NCI-H526 (cell line): ENCODE results near the gene CNFN.

Experiments used
- DNase-seq, 2 experiments: peaks; one replicate each; lab custom pipeline; 2025; lab: John Stamatoyannopoulos, UW

The CNFN gene

DNA sequence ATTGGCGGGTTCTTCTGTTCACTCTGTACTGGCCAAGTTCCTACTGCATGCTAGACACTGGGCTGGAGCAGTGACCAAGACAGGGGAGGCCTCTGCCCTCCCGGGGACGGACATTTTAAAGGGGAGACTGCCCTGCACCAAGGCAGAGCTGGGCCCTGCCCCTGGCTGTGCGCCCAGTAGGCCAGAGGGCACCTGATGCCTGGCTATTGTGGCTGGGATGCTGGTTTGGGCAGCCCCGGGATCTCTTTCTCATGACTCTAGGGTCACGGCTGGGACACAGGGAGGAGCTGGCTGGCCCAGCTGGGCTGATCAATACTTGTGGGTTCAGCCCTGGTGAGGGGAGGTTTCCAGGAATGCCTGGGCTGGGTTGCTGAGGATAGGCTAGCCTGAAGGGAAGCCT lies 19.4 kb upstream of the CNFN start:
- DNase-seq, result no peak

DNA sequence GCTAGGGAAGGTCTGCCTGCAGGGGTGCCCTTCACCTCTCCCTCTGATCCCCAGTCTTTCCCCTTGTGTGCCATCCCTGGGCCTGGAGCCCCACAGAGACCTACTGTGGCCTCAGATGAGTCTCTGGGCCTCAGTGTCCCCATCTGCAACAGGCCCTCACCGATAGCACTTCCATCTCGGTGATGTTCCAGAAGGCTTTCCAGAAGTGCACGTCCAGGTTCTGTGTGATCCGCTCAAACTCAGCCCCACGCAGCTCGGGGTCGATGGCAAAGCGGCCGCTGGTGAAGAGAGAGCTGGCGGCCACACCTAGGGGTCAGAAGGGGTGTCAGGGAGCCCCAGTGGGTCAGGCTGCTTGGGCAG lies 17.7 kb upstream of the CNFN start:
- DNase-seq, result no peak

DNA sequence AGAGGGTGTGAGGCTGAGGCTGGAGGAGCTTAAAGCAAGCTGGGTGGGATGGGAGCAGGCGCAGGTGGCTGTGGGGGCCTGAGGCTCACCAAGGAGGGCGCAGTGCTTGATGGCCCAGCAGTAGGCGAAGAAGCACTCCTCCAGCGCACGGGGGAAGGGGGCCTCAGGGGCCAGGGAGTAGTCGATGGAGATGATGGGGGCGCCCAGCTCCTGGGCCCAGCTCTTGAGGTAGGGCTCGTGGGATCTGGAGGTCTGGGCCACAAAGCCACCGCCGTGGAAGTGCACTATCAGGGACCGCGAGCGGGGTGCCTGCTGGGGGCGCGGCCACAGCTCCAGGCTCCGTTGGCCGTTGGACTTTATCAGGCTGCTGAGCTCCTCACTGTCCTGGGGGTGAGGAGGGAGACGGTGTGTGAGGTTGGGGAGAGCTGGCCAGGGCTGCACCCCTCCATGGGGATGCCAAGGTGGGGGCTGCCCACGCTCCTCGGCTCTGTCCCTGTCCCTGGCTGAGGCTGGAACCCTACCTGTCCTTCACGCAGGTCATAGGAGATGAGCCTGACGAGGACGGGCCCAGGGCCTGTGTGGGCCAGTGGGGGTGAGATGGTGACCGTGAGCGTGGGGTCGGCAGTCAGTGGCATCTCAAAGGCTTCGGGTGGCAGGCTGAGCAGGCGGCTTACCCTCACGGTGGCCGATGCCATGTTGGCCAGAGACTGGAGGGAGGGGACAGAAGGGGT lies 17.2 kb upstream of the CNFN start:
- DNase-seq, result no peak

DNA sequence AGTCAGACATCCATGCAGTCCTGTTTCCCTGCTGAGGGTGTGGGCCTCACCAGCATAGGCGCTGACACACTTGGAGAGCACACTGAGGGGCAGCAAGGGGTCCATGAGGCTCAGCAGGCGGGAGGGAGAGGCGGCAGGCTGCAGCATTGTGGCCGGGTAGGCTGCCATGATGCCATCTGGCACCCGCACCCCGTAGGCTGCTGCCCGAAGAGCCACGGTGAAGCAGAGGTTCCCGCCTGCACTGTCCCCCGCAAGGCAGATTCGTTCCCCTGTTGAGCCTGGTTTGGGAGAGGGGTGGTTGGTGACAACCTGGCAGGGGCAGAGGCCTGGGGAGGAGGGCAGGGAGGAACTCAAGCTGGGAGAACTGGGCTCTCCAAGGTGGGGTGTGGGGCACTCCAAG lies 16.0 kb upstream of the CNFN start:
- DNase-seq, result no peak

DNA sequence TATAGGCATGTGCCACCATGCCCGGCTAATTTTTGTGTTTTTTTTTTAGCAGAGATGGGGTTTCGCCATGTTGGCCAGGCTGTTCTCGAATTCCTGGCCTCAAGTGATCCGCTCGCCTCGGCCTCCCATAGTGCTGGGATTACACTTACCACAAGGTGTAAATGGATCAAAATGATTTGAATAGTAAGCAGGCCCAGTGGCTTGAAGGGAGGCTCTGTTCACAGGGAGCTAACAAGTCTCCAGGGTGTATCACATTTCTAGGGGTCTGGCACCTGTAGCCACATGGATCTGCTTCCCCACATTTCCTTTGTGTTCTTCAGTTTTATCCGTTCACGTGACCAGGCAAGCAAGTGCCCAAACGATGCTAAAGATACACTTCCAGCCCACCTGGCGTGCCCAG lies 13.5 kb upstream of the CNFN start:
- peak; percentile 79 to 85 for DNase-seq

DNA sequence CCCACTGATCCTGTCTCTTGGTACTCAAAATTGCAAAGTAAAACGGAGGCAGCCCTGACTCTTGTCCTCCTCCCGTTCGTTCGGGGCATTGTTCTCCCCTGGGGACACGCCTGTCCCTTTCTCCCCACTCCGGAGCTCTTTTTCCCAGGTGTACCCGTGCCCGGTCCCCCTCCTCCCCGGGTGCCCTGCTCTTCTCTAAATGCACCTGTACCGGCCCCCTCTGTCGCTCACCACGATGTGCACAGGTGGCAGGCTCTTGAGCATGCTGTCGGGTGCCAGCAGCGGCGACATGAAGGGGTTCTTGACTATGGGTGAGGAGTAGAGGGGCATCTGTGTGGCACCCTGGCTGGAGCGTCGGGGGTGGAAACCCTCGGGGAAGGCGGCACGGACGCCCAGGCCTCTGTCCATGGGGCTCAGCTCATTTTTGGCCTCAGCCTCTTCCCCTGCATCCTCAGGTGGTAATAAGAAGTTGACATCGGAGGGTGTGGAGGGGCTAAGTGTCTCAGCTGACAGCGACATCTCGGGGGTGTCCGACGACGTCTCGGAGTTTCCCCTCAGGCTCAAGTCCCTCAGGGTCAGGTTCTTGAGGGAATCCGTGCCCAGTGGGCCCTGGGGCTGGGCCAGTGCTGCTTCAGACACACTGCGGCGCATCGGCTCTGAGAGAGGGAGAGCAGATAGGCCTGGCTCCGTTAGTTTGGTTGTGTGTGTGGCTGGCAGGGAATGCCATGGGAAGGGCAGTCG lies 12.4 kb upstream of the CNFN start:
- DNase-seq, result peak in 1 of 2 experiments; percentile 39

DNA sequence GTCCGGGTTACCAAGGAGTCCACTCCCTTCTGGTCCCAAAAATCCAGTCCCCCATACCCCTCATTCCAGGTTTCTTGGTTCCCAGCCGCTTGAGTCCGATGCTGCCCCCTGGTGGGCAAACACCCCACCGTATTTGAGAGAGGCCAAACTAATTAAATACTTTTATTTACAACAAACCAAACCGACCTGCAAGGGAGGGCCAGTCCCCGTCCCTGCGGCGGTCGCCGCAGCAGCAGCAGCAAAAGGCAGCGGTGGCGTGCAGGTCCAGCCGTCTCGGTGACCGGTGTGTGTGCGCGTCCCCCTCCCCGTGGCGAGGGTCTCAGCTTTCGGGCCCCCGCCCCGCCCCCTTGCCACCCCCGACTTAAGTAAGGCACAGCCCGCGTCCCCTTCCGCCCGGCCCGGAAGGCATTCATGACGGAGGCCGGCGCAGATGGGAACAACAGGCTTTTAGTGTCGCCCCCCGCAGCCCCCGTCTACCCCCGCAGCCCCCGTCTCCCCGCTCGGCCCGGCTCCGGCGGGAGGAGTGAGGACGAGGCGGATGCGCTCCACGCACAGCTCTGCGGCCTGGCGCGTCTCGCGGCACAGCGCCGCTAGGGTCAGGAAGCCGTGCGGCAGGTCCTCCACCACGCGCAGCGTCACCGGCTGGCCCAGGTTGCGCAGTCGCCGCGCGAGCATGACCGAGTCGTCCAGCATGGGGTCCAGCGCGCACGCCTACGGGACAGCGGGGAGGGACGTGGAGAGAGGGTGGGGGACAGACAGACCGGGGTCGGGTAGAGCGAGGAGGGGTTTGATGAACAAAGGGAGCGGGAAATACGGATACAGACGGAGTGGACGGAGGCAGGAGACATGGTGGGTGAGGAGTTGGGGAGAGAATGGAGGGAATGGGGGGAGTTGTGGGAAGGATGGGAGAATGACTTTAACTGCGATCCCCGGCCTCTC lies 11.5 kb upstream of the CNFN start:
- peak; percentile 75 to 90 for DNase-seq

DNA sequence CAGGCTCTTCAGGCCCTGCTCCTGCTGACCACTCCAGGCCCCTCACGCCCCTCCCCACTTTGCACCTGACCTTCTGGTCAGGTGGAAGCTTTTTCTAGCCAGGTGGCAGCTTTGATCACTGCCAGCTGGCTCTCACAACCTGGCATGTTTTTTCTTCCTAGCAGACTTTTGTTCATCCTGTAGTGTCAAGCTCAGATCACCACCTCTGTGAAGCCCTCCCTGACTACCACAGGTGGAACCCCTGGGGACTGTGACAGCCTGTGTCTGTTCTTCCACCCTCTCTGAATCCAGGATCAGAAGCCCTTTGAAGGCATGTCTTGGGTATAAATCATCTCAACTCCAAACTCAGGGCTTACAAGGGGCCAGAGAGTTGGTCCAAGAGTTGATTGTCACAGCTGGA lies 10.3 kb upstream of the CNFN start:
- DNase-seq, result no peak

DNA sequence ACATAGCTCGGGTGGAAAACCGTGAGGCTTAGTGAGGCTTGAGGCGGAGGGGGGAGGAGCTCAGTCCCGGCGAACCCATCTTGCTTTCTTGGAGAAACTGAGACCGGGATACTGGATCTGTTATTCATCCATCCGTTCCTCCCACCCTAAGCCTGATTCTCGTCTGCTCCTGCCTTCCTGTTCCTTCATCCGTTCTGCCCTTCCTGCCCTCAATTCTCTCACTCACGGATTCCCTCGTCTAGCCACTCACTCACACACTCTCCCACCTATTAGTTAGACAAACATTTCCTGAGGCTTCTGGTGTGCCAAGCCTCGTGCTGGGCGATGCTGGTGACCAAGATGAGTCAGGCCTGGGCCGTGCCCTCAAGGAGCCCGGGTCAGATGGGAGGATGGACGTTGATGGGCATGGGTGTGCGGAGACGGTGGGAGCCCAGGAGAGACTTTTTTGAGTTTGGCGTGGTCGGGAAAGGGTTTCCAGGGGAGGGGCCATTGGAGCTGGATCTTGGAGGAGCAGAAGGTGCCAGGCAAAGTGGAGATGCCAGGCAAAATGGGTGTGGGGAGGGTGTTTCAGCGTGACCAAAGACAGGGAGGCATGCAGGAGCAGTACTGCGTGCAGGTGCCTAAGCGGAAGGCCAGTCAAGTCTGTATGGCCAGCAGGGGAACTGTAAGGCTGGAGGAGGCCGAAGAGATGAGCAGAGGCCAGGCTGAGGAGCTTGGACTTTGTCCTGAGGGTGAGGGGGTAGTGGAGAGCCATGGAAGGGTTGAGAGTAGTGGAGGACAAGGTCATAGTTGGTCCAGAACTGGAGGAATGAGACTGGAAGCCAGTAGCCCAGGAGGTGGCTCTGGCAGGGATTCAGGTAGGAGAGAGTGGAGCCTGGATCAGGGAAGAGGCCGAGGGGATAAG lies 7.4 kb upstream of the CNFN start:
- no peak for DNase-seq

DNA sequence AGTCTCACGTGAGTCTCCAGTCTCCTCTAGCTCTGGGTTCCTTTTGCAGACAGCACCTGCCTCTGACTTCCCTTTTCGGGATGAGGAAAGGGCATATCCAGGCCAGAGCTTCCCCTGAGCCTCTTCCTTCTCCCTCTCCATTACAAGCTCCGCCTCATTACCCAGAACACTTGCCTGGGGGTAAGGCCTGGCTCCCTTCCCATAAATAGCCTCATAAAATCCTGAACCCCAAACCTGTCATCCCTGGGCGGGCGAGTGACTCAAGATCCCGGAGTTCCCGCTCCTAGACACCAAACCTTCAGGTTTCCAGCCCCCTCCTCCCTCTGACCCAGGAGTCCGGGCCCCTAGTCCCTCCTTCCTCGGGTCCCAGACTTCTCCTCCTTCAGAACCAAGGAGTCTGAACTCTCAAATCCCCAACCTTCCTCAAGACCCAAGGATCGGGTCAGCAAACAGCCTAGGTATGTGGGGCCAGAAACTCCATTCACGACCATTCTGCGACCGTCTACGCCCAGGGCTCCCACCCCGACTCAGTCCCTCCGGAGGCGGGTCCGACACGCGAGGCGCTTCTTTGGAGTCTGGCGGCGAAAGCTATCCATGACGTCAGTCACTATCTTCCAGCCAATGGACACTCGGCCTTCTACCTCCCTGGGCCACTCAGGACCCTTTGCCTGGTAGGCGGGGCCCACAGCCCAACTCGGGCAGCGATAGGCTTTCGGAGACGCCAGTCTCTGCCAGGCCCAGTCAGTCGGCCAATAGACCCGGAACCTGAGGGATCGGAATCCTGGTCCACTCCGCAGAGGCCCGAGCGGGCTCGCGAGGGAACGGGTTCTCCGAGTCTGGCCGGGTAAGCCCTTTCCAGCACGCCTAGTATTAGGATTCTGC lies 6.5 kb upstream of the CNFN start:
- peak; percentile 99 for DNase-seq

DNA sequence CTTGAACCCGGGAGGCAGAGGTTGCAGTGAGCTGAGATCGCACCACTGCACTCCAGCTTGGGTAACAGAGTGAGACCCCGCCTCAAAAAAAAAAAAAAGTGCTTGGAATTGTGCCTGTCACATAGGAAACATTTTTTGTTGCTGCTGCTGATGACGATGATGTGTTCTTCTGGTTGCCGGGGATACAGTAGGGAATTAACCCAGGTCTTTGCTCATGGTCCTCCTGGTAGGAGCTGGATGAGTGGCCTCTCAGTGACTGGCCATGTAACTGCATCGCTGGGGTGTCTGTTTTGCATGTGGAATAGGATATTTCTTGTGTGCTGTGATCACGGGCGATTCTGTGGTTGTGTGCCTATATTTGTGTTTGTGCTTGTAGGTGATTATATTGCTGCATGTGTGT lies 4.7 kb upstream of the CNFN start:
- no peak for DNase-seq

DNA sequence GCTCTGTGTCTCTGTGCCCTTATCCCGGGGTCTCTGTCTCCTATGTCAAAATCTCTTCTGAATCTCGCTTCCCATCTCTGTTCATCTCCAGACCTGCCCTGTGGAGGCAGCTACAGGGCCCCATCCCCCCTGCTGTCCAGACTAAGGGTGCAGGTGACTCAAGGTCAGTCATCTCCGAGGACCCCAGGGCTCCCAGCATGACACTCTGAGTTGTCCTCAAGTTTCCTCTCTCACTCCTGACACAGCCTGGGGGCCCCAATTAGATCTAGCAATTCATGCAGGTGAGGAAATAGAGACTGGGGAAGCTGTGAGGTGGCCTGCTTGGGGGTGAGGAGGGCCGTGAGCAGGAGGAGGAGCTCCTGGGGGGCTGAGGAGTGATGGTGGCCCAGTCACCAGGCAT lies 2.1 kb upstream of the CNFN start:
- no peak for DNase-seq

DNA sequence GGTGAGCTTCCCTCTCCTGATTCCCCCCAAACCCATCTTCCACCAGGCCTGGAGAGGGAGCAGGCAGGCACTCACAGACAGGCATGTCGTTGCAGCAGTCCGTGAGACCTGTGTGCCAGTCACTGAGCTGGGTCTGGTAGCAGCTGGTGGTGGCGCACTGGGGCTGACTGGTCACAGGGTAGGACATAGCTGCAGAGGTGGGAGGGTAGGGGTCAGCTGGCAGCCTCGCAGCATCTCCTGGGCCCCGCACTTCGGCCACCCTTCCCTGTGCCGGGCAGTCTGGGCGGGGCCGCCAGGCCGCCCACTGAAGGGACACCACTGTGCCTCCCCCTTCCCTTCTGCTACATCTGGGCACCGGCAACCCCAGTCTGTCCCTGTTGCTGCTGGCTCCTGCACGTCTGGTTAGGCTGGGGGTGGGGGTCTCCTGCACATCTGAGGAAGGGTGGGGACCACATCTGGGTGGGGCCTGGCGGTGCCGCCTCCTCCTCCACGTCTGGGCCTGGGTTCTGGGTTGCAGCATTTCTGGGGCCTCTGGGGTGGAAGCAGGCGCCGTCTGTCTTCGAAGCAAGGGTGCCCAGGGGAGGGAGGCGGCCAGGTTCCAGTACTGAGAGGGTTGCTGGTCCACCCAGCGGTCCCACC lies 1.1 kb downstream of the CNFN start:
- no peak for DNase-seq

DNA sequence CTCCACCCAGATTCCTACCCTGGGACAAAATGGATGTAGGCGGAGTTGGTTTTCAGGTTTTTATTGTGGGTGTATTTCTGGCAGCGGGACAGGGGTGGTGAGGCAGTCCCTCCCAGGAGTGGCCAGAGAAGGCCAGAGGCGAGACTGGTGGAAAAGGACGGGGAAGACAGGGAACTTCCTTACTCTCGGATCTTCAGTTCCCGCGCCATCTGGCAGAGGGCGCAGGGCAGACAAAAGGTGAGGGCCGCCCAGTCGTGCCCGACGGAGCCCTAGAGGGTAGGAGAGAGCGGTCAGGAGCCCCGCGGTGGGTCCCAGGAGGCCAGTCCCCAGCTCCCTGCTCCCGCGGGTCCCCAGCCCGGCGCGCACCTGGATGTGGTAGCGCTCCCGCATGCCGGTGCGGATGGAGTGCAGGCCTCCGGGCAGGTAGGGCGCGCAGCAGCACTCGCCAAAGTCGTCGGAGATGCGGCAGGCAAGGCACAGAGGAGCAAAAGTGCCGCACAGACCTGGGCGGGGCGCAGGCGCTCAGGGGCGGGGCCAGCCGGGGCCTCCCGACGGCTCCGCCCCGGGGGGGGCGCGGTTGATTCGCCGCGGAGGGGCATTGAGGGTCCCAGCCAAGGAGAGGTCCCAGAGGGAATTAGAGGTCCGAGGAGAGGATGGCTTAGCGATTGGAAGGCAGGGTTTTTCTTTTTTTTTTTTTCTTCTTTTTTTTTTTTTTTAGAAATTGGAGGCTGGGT lies 3.0 kb downstream of the CNFN start:
- peak; percentile 88 to 95 for DNase-seq

DNA sequence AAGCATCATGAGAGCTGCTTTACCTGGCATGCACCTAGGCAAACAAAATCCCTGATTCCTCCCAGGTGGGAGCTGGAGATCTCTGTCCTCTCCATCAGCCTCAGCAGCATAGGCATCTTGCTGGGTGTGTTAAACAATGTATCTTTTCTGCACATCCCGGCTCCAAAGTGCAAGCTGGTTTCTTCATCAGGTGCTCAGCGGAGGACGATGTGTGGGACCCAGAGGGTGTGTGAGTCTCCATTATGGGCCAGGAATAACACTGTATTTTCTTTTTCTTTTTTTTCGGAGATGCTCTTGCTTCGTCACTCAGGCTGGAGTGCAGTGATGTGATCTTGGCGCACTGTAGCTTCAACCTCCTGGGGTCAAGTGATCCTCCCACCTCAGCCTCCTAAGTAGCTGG lies 9.9 kb downstream of the CNFN start:
- no peak for DNase-seq

DNA sequence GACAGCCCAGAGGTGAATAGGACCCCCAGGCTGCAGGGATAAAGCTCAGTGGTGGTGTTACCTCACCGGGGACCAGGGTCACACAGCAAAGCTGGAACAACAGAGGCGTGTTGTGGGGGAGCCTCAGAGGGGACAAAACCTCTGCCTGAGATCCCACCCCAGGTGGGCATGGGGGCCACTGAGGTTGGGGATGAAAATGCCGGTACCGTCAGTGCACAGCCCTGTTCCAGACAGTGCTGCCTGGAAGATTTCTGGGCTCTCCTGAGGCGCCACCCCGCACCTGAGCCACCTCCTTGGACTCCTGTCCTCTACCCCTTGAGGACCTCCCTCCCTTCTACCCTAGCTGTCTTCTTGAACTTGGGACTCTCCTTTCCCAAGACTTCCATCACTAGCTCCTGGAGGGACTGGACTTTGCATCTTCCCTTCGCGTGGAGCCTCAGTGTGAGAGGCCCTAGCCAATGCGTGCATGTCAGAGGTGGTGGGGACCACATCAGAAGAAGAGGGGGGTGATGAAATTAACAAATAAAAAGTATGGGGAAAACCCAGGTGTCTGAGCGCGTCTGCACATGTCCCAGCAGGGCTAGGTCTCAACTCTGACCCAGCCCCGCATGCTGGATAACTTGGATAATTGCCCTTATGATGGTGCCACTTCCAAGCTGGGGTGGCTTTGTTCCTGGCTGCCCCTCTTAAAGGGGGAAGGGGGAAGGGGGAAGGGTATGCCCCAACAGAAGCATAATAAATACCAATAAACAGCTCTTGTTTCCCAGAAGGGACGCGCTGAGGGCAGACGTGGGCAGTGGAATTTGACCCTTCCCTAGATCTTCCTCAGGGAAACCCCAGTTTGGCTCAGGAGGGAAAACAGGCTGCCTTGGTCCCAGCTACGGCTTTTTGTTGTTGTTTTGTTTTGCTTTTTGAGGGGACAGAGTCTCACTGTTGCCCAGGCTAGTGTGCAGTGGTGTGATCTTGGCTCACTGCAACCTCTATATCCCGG lies 11.6 kb downstream of the CNFN start:
- DNase-seq, result no peak

DNA sequence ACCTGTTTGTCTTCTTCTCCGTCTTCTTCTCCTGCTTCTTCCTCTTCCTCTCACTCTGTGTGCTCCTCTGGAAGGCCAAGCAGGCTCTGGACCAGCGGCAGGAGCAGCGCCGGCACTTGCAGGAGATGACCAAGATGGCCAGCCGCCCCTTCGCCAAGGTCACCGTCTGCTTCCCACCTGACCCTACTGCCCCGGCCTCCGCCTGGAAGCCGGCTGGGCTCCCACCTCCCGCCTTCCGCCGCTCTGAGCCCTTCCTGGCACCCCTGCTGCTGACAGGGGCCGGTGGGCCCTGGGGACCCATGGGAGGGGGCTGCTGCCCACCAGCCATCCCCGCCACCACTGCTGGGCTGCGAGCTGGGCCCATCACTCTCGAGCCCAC lies 13.9 kb downstream of the CNFN start:
- DNase-seq, result no peak
